H9 (cell line): Measurements from ENCODE around the gene CTNNBL1. TPM values are rescaled to one million over a fixed set of nuclear protein-coding genes. Genes with fewer than 3 reads are reported as not detected.

Source experiments
- DNase-seq: peaks from one replicate; pipeline ENCODE4 v3.0.0-alpha.2; 2017
- H2AFZ ChIP-seq: one replicate; pipeline ENCODE4 v1.6.1; 2013; ENCODE audit warnings: mild to moderate bottlenecking, low read length, control low read depth, moderate library complexity
- H2AK5ac ChIP-seq: 2 replicates; pipeline ENCODE4 v1.6.1; 2013; ENCODE audit warnings: low read length, control low read depth, mixed read lengths; ENCODE audit not compliant: insufficient read length
- H2BK120ac ChIP-seq: one replicate; pipeline ENCODE4 v1.6.1; 2013; ENCODE audit warnings: low read depth, mild to moderate bottlenecking, low read length, control low read depth, inconsistent platforms; ENCODE audit not compliant: poor library complexity, severe bottlenecking
- H2BK12ac ChIP-seq: 2 replicates; pipeline ENCODE4 v1.6.1; 2013; ENCODE audit warnings: low read length, control low read depth, mixed read lengths, low read depth; ENCODE audit not compliant: insufficient read length
- H2BK15ac ChIP-seq: 2 replicates; pipeline ENCODE4 v1.6.1; 2013; ENCODE audit warnings: low read depth, low read length, control low read depth
- H2BK20ac ChIP-seq: one replicate; pipeline ENCODE4 v1.6.1; 2013; ENCODE audit warnings: low read depth, mild to moderate bottlenecking, low read length, control low read depth, inconsistent platforms; ENCODE audit not compliant: poor library complexity, severe bottlenecking
- H2BK5ac ChIP-seq: 2 replicates; pipeline ENCODE4 v1.6.1; 2013; ENCODE audit warnings: low read length, control low read depth, mixed read lengths; ENCODE audit not compliant: insufficient read length
- H3K14ac ChIP-seq: 2 replicates; pipeline ENCODE4 v1.6.1; 2013; ENCODE audit warnings: low read length, control low read depth; ENCODE audit not compliant: insufficient read depth
- H3K18ac ChIP-seq: 2 replicates; pipeline ENCODE4 v1.6.1; 2013; ENCODE audit warnings: low read depth, mild to moderate bottlenecking, mixed read lengths, low read length, control low read depth; ENCODE audit not compliant: insufficient read length
- H3K23ac ChIP-seq: 2 replicates; pipeline ENCODE4 v1.6.1; 2013; ENCODE audit warnings: low read length, control low read depth, mixed read lengths, low read depth; ENCODE audit not compliant: insufficient read length
- H3K23me2 ChIP-seq: 2 replicates; pipeline ENCODE4 v1.6.1; 2013; ENCODE audit warnings: low read depth, mild to moderate bottlenecking, mixed read lengths, low read length, control low read depth; ENCODE audit not compliant: insufficient read length, poor library complexity, severe bottlenecking
- H3K27ac ChIP-seq: 2 replicates; pipeline ENCODE4 v1.5.1; 2013; ENCODE audit warnings: low read length, control low read depth, mixed read lengths, low read depth; ENCODE audit not compliant: insufficient read length
- H3K27me3 ChIP-seq: 2 replicates; pipeline ENCODE4 v1.6.1; 2013; ENCODE audit warnings: low read length, control low read depth, inconsistent platforms; ENCODE audit not compliant: insufficient read depth
- H3K4ac ChIP-seq: 2 replicates; pipeline ENCODE4 v1.6.1; 2013; ENCODE audit warnings: low read depth, mild to moderate bottlenecking, control low read depth, inconsistent platforms, low read length, moderate library complexity
- H3K4me1 ChIP-seq: 2 replicates; pipeline ENCODE4 v1.6.1; 2013; ENCODE audit warnings: low read length, control low read depth, inconsistent platforms; ENCODE audit not compliant: insufficient read depth
- H3K4me2 ChIP-seq: 2 replicates; pipeline ENCODE4 v1.6.1; 2013; ENCODE audit warnings: low read length, control low read depth, mixed read lengths; ENCODE audit not compliant: insufficient read length, insufficient read depth
- H3K56ac ChIP-seq: 2 replicates; pipeline ENCODE4 v1.6.1; 2013; ENCODE audit warnings: low read depth, mild to moderate bottlenecking, mixed read lengths, low read length, control low read depth; ENCODE audit not compliant: insufficient read length
- H3K79me1 ChIP-seq: 2 replicates; pipeline ENCODE4 v1.6.1; 2013; ENCODE audit warnings: low read depth, mild to moderate bottlenecking, moderate library complexity, low read length, control low read depth, inconsistent platforms; ENCODE audit not compliant: insufficient read depth, poor library complexity, severe bottlenecking
- H3K79me2 ChIP-seq: 2 replicates; pipeline ENCODE4 v1.6.1; 2013; ENCODE audit warnings: low read length, control low read depth, inconsistent platforms; ENCODE audit not compliant: insufficient read depth
- H3K9ac ChIP-seq: 2 replicates; pipeline ENCODE4 v1.6.1; 2013; ENCODE audit warnings: low read length, control low read depth, mixed read lengths; ENCODE audit not compliant: insufficient read length; ENCODE audit errors: extremely low read depth
- H3K9me3 ChIP-seq: one replicate; pipeline ENCODE4 v1.6.1; 2013; ENCODE audit warnings: low read depth, low read length, inconsistent platforms; ENCODE audit not compliant: control insufficient read depth
- H3T11ph ChIP-seq: one replicate; pipeline ENCODE4 v1.6.1; 2013; ENCODE audit warnings: mild to moderate bottlenecking, low read length, control low read depth, inconsistent platforms
- H4K20me1 ChIP-seq: one replicate; pipeline ENCODE4 v1.6.1; 2013; ENCODE audit not compliant: control insufficient read depth, insufficient read length, insufficient read depth
- H4K5ac ChIP-seq: 2 replicates; pipeline ENCODE4 v1.6.1; 2013; ENCODE audit warnings: low read depth, mild to moderate bottlenecking, mixed read lengths, low read length, control low read depth; ENCODE audit not compliant: insufficient read length
- H4K8ac ChIP-seq: replicated peaks from 2 replicates; pipeline ENCODE4 v1.6.1; 2013; ENCODE audit warnings: low read length, control low read depth, mixed read lengths, low read depth; ENCODE audit not compliant: insufficient read length
- H4K91ac ChIP-seq: 2 replicates; pipeline ENCODE4 v1.6.1; 2013; ENCODE audit warnings: low read depth, mild to moderate bottlenecking, moderate library complexity, mixed read lengths, low read length, control low read depth; ENCODE audit not compliant: insufficient read length
- H3K27ac Mint-ChIP-seq, 3 experiments: 2 replicates in 2 of 3; 3 replicates in 1 of 3; pipeline ENCODE4 v1.8.0; 2020 to 2021; ENCODE audit warnings: mixed read lengths in 3 of 3, mild to moderate bottlenecking in 1 of 3, moderate library complexity in 1 of 3
- H3K27me3 Mint-ChIP-seq: 2 replicates; pipeline ENCODE4 v1.8.0; 2021; ENCODE audit warnings: low read depth, mild to moderate bottlenecking, moderate library complexity, mixed read lengths
- H3K36me3 Mint-ChIP-seq, 3 experiments: 2 replicates in 2 of 3; 3 replicates in 1 of 3; pipeline ENCODE4 v1.8.0; 2020 to 2021; ENCODE audit warnings: low read depth in 3 of 3, mixed read lengths in 3 of 3; ENCODE audit not compliant: insufficient read depth in 1 of 3
- H3K4me1 Mint-ChIP-seq, 2 experiments: 2 replicates each; pipeline ENCODE4 v1.8.0; 2020; ENCODE audit warnings: mixed read lengths in 2 of 2
- H3K4me3 Mint-ChIP-seq, 2 experiments: 2 replicates in 1 of 2; 3 replicates in 1 of 2; pipeline ENCODE4 v1.8.0; 2020 to 2021; ENCODE audit warnings: mild to moderate bottlenecking in 2 of 2, mixed read lengths in 2 of 2, moderate library complexity in 1 of 2
- H3K9me3 Mint-ChIP-seq, 2 experiments: 2 replicates in 1 of 2; 3 replicates in 1 of 2; pipeline ENCODE4 v1.8.0; 2020; ENCODE audit warnings: mild to moderate bottlenecking in 2 of 2, mixed read lengths in 2 of 2, moderate library complexity in 1 of 2
- WGBS: extraction: QIAGEN DNeasy Blood & Tissue Kit; methylation state at CpG from one replicate; pipeline ENCODE4 v1.1.7; 2013; ENCODE audit warnings: missing lambda C conversion rate, low lambda C conversion rate, mixed read lengths; ENCODE audit not compliant: insufficient read length; ENCODE audit errors: extremely low coverage; 5-methylcytosine and 5-hydroxymethylcytosine counted together
- total RNA-seq: library from RNA; stranded (reverse); gene quantifications from 2 replicates; pipeline ENCODE4 v1.2.1, GENCODE V29; 2021
- TF ChIP-seq, protein P1 (sequence below): fragments of 200-600 bp; sonication (generic); conservative IDR thresholded peaks from 3 replicates; pipeline ENCODE4 v1.8.0; 2021; ENCODE audit warnings: antibody characterized with exemption, mild to moderate bottlenecking

The CTNNBL1 gene
- total RNA-seq, 1 experiment from 2014 or later, result 67.2 TPM

DNA sequence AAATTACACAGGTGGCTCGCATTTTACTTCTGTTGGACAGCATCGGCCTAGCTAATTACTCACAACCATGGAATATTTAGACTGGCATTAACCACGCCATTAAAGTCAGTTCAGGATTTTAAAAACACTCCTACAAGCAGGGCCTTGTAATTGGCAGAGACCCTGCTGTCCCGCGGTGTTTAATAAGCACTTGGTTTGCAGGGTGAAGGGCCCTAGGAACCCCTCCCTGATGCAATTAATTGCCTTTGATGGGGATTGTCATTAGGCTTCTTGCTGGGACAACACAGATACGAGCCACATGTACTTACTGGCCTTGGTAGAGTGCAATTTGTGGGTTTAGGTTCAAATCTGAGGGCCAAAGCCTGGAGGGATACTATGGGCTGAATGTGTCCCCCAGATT, 201.3 kb downstream of the CTNNBL1 start:
- Histone ChIP-seq H3K18ac (no peak overlapping the region), H3K4ac (no peak overlapping the region), H2BK5ac (no peak overlapping the region), H3K23ac (no peak overlapping the region), H4K5ac (no peak overlapping the region), H3T11ph (no peak overlapping the region), H2BK12ac (no peak overlapping the region), H3K79me1 (no peaks in the 10 kb centered on the region), H3K4me2 (no peak overlapping the region), H2AK5ac (no peak overlapping the region), H4K91ac (no peak overlapping the region), H4K20me1 (no peaks in the 10 kb centered on the region), H2BK15ac (no peak overlapping the region), H3K79me2 (no peaks in the 10 kb centered on the region), H4K8ac (no peak overlapping the region), H2BK120ac (no peak overlapping the region), H3K9ac (no peak overlapping the region), H3K23me2 (no peaks in the 10 kb centered on the region), H3K4me1 (no peaks in the 10 kb centered on the region), H3K56ac (no peak overlapping the region), H3K27me3 (no peaks in the 10 kb centered on the region), H3K14ac (no peak overlapping the region), H2BK20ac (no peak overlapping the region), H3K9me3 (no peaks in the 10 kb centered on the region), H3K27ac (no peak overlapping the region), H2AFZ (no peak overlapping the region)
- no peaks in the 10 kb centered on the region for H3K36me3 Mint-ChIP-seq
- no peak for DNase-seq
- no peak overlapping the region for H3K4me3 Mint-ChIP-seq
- H3K9me3 Mint-ChIP-seq, result no peaks in the 10 kb centered on the region
- TF ChIP-seq, protein P1, sequence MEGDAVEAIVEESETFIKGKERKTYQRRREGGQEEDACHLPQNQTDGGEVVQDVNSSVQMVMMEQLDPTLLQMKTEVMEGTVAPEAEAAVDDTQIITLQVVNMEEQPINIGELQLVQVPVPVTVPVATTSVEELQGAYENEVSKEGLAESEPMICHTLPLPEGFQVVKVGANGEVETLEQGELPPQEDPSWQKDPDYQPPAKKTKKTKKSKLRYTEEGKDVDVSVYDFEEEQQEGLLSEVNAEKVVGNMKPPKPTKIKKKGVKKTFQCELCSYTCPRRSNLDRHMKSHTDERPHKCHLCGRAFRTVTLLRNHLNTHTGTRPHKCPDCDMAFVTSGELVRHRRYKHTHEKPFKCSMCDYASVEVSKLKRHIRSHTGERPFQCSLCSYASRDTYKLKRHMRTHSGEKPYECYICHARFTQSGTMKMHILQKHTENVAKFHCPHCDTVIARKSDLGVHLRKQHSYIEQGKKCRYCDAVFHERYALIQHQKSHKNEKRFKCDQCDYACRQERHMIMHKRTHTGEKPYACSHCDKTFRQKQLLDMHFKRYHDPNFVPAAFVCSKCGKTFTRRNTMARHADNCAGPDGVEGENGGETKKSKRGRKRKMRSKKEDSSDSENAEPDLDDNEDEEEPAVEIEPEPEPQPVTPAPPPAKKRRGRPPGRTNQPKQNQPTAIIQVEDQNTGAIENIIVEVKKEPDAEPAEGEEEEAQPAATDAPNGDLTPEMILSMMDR, result no peak
- WGBS, result no CpG with 5 or more reads among the region's 6 CpGs
- peaks cover 3% of the 10 kb centered on the region for H3K27me3 Mint-ChIP-seq
- H3K4me1 Mint-ChIP-seq, result peaks cover 4 to 5% of the 10 kb centered on the region in 2 experiments
- H3K27ac Mint-ChIP-seq, result no peak overlapping the region
